Measurements from ENCODE around the gene CCNDBP1.

- TF ChIP-seq, protein P1, sequence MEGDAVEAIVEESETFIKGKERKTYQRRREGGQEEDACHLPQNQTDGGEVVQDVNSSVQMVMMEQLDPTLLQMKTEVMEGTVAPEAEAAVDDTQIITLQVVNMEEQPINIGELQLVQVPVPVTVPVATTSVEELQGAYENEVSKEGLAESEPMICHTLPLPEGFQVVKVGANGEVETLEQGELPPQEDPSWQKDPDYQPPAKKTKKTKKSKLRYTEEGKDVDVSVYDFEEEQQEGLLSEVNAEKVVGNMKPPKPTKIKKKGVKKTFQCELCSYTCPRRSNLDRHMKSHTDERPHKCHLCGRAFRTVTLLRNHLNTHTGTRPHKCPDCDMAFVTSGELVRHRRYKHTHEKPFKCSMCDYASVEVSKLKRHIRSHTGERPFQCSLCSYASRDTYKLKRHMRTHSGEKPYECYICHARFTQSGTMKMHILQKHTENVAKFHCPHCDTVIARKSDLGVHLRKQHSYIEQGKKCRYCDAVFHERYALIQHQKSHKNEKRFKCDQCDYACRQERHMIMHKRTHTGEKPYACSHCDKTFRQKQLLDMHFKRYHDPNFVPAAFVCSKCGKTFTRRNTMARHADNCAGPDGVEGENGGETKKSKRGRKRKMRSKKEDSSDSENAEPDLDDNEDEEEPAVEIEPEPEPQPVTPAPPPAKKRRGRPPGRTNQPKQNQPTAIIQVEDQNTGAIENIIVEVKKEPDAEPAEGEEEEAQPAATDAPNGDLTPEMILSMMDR (IDR thresholded peaks at IDR 0.05 in 2 of 3, conservative IDR thresholded peaks at IDR 0.05 in 1 of 3; ENCODE audit: borderline replicate concordance in 1 of 3, insufficient read depth in 1 of 3, low read depth in 2 of 3, low read length in 2 of 3): no peak
- TF ChIP-seq EGR1 (IDR thresholded peaks at IDR 0.05; ENCODE audit: low read depth) (no peak), ATF3 (IDR thresholded peaks at IDR 0.05) (no peak), JUND (IDR thresholded peaks at IDR 0.05) (no peak), MAX (IDR thresholded peaks at IDR 0.05) (no peak)
Observed at GRCh38 chr15:43246261-43246774, 61.1 kb downstream of the CCNDBP1 start.
